Cardiac muscle cell (in vitro differentiated cells and primary cell): ENCODE data around the gene CACNA2D4. TPM values are rescaled to one million over a fixed set of nuclear protein-coding genes. Genes with fewer than 3 reads are reported as not detected.

Experiments used
- DNase-seq, 2 donors: peaks; one replicate each; pipeline versions ENCODE4 v3.0.0 to v3.0.0-alpha.2; 2010 to 2017; ENCODE audit warnings: low read depth in 1 of 2, low spot score in 1 of 2
- H3K27ac ChIP-seq: fragments of 200-600 bp; sonication (generic); 2 replicates; pipeline ENCODE4 v1.5.1; 2016
- H3K27me3 ChIP-seq: fragments of 200-600 bp; sonication (generic); 2 replicates; pipeline ENCODE4 v1.6.0; 2016; ENCODE audit warnings: control low read depth
- H3K36me3 ChIP-seq: fragments of 200-600 bp; sonication (generic); 2 replicates; pipeline ENCODE4 v1.5.1; 2016; ENCODE audit warnings: control low read depth
- H3K4me1 ChIP-seq: fragments of 200-600 bp; sonication (generic); 2 replicates; pipeline ENCODE4 v1.8.1; 2017; ENCODE audit warnings: low read depth, mild to moderate bottlenecking, mixed run types
- H3K4me3 ChIP-seq: fragments of 200-600 bp; sonication (generic); 2 replicates; pipeline ENCODE4 v1.5.1; 2016; ENCODE audit warnings: mild to moderate bottlenecking
- H3K9me3 ChIP-seq: fragments of 200-600 bp; sonication (generic); 2 replicates; pipeline ENCODE4 v1.5.1; 2017; ENCODE audit warnings: low read depth, mild to moderate bottlenecking, control low read depth
- polyA plus RNA-seq: library from polyadenylated mRNA; unstranded; fragments of >200 nt; fragmentation: Nextera tagmentation; extraction: Ambion mirVana; gene quantifications from 2 replicates; pipeline ENCODE4 v1.2.1, GENCODE V29; 2016
- total RNA-seq: library from RNA; depleted of rRNA; stranded (reverse); fragments of >200 nt; gene quantifications from 2 replicates; pipeline ENCODE4 v1.2.3, GENCODE V29; 2016
- TF ChIP-seq, protein P1 (sequence below): IDR thresholded peaks from 2 replicates; pipeline ENCODE4 v1.5.1; 2012; ENCODE audit warnings: low read depth, mild to moderate bottlenecking, low read length

CACNA2D4 gene
- total and polyA plus RNA-seq, 2 experiments from 2014 or later: 0.39 to 1.3 TPM

DNA sequence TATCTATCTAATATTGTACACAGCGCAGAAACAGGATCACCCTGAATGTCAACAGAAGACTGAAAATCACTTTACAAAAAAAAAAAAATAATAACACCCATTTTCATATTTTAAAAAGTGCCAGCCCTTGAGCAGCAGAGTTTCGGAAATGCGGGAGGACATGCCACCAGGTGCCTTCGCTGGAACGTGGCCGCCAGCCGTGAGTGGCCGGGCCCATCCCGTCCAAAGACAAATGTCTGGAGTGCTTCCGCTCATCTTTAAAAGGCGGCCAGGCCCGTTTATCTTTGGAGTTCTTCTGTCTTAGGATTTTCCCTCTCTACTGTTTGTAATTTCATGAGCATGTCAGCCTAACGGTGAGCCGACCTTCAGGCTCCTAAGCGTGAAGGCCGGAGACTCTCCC, 54.6 kb downstream of the CACNA2D4 start:
- DNase-seq: no peak
- TF ChIP-seq, protein P1, sequence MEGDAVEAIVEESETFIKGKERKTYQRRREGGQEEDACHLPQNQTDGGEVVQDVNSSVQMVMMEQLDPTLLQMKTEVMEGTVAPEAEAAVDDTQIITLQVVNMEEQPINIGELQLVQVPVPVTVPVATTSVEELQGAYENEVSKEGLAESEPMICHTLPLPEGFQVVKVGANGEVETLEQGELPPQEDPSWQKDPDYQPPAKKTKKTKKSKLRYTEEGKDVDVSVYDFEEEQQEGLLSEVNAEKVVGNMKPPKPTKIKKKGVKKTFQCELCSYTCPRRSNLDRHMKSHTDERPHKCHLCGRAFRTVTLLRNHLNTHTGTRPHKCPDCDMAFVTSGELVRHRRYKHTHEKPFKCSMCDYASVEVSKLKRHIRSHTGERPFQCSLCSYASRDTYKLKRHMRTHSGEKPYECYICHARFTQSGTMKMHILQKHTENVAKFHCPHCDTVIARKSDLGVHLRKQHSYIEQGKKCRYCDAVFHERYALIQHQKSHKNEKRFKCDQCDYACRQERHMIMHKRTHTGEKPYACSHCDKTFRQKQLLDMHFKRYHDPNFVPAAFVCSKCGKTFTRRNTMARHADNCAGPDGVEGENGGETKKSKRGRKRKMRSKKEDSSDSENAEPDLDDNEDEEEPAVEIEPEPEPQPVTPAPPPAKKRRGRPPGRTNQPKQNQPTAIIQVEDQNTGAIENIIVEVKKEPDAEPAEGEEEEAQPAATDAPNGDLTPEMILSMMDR: no peak

DNA sequence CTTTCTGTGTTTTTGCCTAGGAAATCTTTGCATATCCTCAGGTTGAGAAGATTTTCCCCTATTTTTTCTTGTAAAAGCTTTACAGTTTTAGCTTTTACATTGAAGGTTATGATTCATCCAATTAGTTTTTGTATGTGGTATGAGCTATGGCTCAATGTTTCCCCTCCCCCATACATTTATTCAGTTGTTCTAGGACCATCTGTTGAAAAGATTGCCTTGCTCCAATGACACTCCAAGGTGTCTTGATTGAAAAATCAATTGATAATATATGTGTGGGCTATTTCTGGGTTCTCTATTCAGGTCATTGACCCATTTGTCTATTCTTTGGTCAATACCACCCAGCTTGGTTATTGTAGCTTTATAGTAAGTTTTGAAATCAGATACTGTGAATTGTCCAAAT, 55.5 kb downstream of the CACNA2D4 start:
- Histone ChIP-seq H3K4me3 (no peak overlapping the region), H3K4me1 (no peaks in the 10 kb centered on the region), H3K9me3 (no peaks in the 10 kb centered on the region), H3K36me3 (no peaks in the 10 kb centered on the region), H3K27me3 (no peaks in the 10 kb centered on the region), H3K27ac (no peak overlapping the region)
- TF ChIP-seq, protein P1: no peak
- no peak for DNase-seq

More for the DNA sequence above, 54.6 kb downstream of the CACNA2D4 start:
- Histone ChIP-seq H3K27ac (no peak overlapping the region), H3K9me3 (no peaks in the 10 kb centered on the region), H3K36me3 (no peaks in the 10 kb centered on the region), H3K27me3 (no peaks in the 10 kb centered on the region), H3K4me3 (no peak overlapping the region), H3K4me1 (no peaks in the 10 kb centered on the region)

GRCh38 chr12:1859643-1860042, 58.8 kb downstream of the CACNA2D4 start:
- TF ChIP-seq, protein P1: no peak
- H3K27ac ChIP-seq: no peak overlapping the region
- no peak overlapping the region for H3K4me3 ChIP-seq
- H3K9me3 ChIP-seq: no peaks in the 10 kb centered on the region
- no peaks in the 10 kb centered on the region for H3K27me3 ChIP-seq
- no peaks in the 10 kb centered on the region for H3K4me1 ChIP-seq
- no peak for DNase-seq
- no peaks in the 10 kb centered on the region for H3K36me3 ChIP-seq

GRCh38 chr12:1858456-1858855, 60.0 kb downstream of the CACNA2D4 start:
- no peak for DNase-seq
- H3K9me3 ChIP-seq: no peaks in the 10 kb centered on the region
- no peaks in the 10 kb centered on the region for H3K27me3 ChIP-seq
- no peak overlapping the region for H3K4me3 ChIP-seq
- TF ChIP-seq, protein P1: no peak
- no peaks in the 10 kb centered on the region for H3K36me3 ChIP-seq
- no peak overlapping the region for H3K27ac ChIP-seq
- no peaks in the 10 kb centered on the region for H3K4me1 ChIP-seq

- no peaks in the 10 kb centered on the region for H3K27me3 ChIP-seq
- no peak overlapping the region for H3K27ac ChIP-seq
- no peaks in the 10 kb centered on the region for H3K36me3 ChIP-seq
- TF ChIP-seq, protein P1: no peak
- no peak overlapping the region for H3K4me3 ChIP-seq
- no peaks in the 10 kb centered on the region for H3K4me1 ChIP-seq
- H3K9me3 ChIP-seq: no peaks in the 10 kb centered on the region
- DNase-seq: no peak
These were observed 60.6 kb downstream of the CACNA2D4 start for GRCh38 chr12:1857821-1858220.

- Histone ChIP-seq H3K4me1 (no peaks in the 10 kb centered on the region), H3K27ac (no peak overlapping the region), H3K27me3 (no peaks in the 10 kb centered on the region), H3K9me3 (no peaks in the 10 kb centered on the region), H3K36me3 (no peaks in the 10 kb centered on the region), H3K4me3 (no peak overlapping the region)
- TF ChIP-seq, protein P1: no peak
- DNase-seq: no peak
These were observed 61.4 kb downstream of the CACNA2D4 start for GRCh38 chr12:1857086-1857485.
